GM10266 (cell line): Measurements from ENCODE around the gene CRELD1.

Experiments used
- DNase-seq: peaks from one replicate; pipeline ENCODE4 v3.0.0; 2012; ENCODE audit errors: extremely low spot score
- CTCF ChIP-seq: IDR thresholded peaks from 2 replicates; pipeline ENCODE4 v1.5.1; 2012; ENCODE audit warnings: mild to moderate bottlenecking, low read depth; ENCODE audit not compliant: control insufficient read depth, insufficient read depth; ENCODE audit errors: missing control alignments

The CRELD1 gene

GRCh38 chr3:9909221-9910013 lies 24.2 kb upstream of the CRELD1 start:
- no peak for TF ChIP-seq CTCF
- DNase-seq = no peak

- no peak for DNase-seq
- no peak for TF ChIP-seq CTCF
These were observed 21.8 kb upstream of the CRELD1 start for GRCh38 chr3:9911863-9912262.

GRCh38 chr3:9912294-9912935 lies 21.2 kb upstream of the CRELD1 start:
- DNase-seq = no peak
- TF ChIP-seq CTCF = no peak

GRCh38 chr3:9913601-9914000 lies 20.0 kb upstream of the CRELD1 start:
- no peak for DNase-seq
- TF ChIP-seq CTCF = no peak

GRCh38 chr3:9914011-9914410 lies 19.6 kb upstream of the CRELD1 start:
- no peak for DNase-seq
- TF ChIP-seq CTCF = no peak

GRCh38 chr3:9914559-9915253 lies 18.9 kb upstream of the CRELD1 start:
- DNase-seq = peak; percentile 62
- TF ChIP-seq CTCF = no peak
